ENCODE measurements around the gene ITGBL1.

DNA sequence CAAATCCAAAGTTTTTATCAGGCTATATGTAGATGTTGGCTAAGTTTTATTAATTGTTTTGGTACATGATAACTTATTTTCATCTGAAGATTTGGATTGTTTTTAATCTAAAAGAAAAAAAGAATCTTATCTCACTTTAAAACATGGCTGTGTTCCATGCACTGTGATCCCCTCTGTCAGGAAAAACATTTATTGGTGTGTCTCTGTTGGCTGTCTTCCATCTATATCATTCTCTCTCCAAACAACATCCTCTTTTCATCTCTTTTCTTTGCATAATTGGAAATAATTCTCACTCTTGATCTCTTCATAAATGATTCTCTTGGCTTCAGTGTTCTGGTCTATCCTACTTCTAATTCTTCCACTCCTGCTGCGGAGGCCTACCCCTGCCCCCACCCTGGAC lies 40.4 kb upstream of the ITGBL1 start:
- TF ChIP-seq EZH2 (IDR thresholded peaks at IDR 0.05; ENCODE audit: borderline replicate concordance, low read depth, low read length, severe bottlenecking): no peak
- TF ChIP-seq, protein P1, sequence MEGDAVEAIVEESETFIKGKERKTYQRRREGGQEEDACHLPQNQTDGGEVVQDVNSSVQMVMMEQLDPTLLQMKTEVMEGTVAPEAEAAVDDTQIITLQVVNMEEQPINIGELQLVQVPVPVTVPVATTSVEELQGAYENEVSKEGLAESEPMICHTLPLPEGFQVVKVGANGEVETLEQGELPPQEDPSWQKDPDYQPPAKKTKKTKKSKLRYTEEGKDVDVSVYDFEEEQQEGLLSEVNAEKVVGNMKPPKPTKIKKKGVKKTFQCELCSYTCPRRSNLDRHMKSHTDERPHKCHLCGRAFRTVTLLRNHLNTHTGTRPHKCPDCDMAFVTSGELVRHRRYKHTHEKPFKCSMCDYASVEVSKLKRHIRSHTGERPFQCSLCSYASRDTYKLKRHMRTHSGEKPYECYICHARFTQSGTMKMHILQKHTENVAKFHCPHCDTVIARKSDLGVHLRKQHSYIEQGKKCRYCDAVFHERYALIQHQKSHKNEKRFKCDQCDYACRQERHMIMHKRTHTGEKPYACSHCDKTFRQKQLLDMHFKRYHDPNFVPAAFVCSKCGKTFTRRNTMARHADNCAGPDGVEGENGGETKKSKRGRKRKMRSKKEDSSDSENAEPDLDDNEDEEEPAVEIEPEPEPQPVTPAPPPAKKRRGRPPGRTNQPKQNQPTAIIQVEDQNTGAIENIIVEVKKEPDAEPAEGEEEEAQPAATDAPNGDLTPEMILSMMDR (IDR thresholded peaks at IDR 0.05; ENCODE audit: extremely low read depth in 1 of 2, insufficient read depth in 1 of 2, low read depth in 1 of 2, low read length in 2 of 2): no peak

Data from endothelial cell of umbilical vein (primary cell).